GM18511 (cell line): ENCODE results near the gene CHURC1.

Source experiments
- ATAC-seq: cut with Tn5 transposase; IDR thresholded peaks from one replicate; pipeline ENCODE4 v1.9.1; 2021; ENCODE audit warnings: mild to moderate bottlenecking, moderate library complexity; ENCODE audit not compliant: unreplicated experiment

CHURC1 gene

GRCh38 chr14:64954491-64955240 is 40.4 kb downstream of the CHURC1 start:
- no peak for ATAC-seq

- no peak for ATAC-seq
Measured at GRCh38 chr14:64955297-64955696, 41.0 kb downstream of the CHURC1 start.

- ATAC-seq: no peak
Measured at GRCh38 chr14:64956697-64957406, 42.6 kb downstream of the CHURC1 start.

DNA sequence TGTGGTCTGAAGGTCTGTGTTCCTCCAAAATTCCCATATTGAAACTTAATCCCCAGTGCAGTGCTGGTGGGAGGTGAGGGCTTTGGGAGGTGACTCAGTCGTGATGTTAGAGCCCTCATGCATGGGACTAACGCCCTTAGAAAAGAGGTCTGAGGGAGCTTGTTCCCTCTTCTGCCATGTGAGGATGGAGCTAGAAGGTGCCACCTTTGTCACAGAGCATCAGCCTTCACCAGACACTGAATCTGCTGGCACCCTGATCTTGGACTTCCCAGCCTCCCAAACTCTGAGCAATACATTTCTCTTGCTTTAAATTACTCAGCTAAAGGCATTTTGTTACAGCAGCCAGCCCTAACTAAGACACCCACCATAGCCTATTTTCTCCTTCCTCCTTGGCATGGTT is 43.9 kb downstream of the CHURC1 start:
- no peak for ATAC-seq

- ATAC-seq: no peak
Measured at GRCh38 chr14:64958743-64959142, 44.5 kb downstream of the CHURC1 start.

- no peak for ATAC-seq
Measured at GRCh38 chr14:64960762-64961276, 46.6 kb downstream of the CHURC1 start.

GRCh38 chr14:64963611-64964010 is 49.4 kb downstream of the CHURC1 start:
- ATAC-seq: no peak

DNA sequence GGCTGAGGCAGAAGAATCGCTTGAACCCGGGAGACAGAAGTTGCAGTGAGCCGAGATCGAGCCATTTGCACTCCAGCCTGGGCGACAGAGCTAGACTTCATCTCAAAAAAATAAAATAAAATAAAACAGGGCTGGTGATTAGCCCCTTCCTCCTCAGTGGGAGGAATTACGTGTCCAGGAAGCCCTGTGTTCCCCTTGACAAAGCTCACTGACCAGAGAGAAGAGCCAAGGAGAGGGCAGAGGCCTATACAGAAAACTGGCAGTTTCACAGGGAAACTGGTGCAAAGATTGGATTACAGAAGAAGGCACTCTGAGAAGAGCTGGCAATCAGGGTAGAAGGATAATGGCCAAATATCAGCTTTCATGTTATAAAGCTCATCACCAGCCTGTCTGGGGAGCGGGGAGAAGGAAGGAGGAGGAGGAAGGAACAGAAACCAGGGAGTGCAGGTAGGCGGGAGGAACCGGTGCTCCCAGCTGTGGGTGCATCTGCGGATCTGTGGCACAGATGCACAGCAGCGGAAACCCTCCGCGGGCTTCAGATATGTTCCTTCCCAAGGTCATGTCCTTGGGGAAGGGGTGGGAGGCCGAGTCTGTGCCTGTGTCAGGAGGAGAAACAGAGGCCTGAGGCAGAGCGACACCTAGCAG is 51.2 kb downstream of the CHURC1 start:
- no peak for ATAC-seq

- no peak for ATAC-seq
Measured at GRCh38 chr14:64966976-64967375, 52.7 kb downstream of the CHURC1 start.

DNA sequence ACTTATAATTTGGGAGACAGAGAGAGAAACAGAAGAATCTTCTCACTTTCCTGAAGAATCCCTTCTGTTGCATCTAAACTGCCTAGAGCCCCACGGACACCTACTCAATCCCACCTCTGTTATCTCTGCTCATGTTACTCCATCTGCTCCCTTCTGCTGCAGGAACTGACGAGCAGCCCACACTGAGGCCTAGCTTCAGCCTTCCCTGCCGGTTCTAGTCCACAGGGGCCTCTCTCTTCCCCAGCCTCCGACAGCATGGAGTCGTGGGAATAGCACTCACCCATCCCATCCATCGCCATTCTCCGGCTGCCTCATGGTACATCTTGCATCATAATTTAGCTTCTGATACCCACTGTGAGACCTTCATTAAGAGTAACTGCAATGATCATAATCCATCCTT is 53.9 kb downstream of the CHURC1 start:
- ATAC-seq: no peak

GRCh38 chr14:64968651-64969050 is 54.4 kb downstream of the CHURC1 start:
- no peak for ATAC-seq

DNA sequence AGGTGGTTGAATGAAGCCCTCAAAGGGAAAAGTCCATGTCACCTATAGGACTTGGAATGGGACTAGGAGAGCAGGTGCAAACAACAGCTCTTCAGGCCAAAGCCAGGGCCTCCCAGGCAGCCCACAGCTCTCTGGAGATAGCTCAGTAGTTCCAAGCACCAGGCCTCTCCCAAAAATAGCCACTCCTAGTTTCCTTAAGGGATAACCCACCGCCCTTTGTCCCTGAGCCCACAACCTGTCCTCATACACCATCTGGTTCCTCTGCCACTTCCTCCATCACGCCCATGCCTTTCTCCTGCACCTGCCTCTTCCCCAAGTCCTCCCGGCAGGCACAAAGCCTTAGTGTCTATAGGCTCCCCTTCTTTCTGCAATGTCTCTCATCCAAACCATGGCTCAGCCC is 55.8 kb downstream of the CHURC1 start:
- no peak for ATAC-seq

GRCh38 chr14:64970776-64971477 is 56.7 kb downstream of the CHURC1 start:
- ATAC-seq: no peak

DNA sequence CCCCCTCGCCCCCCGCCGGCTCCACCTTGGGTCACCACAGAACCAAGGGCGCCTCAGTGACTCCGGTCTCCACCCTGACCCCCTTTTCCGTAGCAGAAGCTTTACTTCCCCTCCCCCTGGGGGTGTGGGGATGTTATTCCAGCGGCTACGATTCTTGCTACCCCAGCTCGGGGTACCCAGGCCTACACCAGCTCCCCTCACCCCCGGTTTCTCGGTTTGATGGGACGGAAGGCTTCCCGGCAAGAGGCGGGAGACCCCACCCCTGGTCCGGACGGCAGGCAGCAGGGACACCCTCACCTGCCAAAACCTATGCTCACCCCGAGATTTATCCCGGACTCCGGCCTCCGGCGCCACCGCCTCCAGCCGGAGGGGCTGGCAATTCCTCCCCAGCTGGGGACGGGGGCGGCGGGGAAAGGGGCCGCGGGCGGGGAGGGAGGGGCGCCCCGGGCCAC is 57.3 kb downstream of the CHURC1 start:
- ATAC-seq: no peak

DNA sequence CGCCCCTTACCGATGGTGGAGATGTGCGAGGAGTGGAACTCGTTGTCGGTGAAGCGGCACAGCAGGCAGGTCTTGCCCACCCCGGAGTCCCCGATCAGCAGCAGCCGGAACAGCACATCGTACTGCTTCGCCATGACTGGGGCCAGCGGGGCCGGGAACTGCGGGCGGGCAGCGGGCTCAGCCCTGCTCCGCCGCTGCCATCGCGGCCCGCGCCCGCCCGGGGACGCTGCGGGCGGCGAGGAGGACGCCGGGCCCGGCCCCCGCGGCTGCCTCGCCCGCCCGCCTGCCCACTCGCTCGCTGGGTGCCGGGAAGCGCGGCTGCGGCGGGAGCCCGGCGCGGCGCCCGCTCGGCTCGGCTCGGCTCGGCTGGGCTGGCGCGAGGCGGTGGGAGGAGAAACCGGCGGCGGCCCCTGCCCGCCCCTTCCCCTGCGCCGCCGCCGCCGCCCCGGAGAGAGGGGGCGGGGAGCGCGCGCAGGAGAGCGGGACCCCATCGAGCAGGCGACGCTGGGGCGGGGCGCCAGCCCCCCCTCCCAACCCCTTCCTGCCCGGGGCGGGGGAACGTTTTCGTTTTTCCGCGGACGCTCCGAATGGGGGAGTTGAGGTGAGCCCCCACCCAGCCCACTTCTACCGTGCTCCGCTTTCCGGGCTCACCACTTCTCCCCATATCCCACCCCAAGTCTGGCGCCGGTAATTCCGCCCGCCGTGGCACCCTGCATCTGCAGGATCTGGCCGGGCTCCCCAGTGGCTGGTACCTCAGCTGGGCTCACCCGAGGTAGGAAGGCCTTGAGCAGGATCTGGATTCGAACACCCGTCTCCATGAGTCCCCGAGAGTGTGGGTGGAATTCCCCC is 57.9 kb downstream of the CHURC1 start, which contains the start of gene RAB15:
TSS of gene RAB15 (minus strand) at position 394 of the 849 bp plus-strand sequence. CDS start at position 134, 260 bp downstream.
- ATAC-seq: no peak

- ATAC-seq: no peak
Measured at GRCh38 chr14:64973026-64973442, 58.8 kb downstream of the CHURC1 start.

DNA sequence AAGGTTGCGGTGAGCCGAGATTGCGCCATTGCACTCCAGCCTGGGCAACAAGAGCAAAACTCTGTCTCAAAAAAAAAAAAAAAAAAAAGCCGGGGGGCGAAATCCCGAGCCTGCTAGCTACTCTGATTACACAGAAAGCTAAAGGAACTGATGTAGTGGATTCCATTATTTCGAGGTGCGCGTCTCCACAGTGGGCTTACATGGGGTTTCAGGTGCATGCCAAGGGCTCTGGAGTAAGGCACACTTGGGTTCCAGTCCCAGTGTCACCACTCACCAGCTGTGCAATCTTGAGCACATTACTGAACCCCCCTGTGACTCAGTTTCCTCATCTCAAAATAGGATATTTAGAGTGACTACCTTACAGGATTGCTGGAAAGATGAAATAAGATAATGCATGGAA is 59.6 kb downstream of the CHURC1 start:
- ATAC-seq: no peak

DNA sequence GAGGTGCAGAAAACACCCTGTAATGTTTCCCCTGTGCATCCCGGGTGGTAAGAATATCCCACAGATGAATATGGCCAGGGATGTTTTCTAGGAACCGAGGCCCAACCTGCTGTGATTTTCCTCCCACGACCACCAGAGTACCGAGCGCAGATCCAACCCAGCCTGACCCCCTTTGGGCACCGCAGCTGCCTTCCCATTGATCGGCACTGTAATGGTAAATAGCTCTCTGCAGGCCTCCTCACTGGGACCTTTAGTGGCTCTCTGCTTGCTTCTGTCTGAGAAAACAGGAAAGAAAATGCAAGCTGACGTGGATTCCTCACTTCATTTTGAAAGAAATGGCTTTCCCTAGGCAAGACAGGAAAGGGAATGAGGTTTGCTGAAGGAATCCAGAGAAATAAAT is 60.3 kb downstream of the CHURC1 start:
- ATAC-seq: no peak

GRCh38 chr14:64979336-64980074 is 65.2 kb downstream of the CHURC1 start:
- ATAC-seq: no peak
